Smooth muscle cell (in vitro differentiated cells): Measurements from ENCODE around the gene GPR55. TPM values are rescaled to one million over a fixed set of nuclear protein-coding genes. Genes with fewer than 3 reads are reported as not detected.

Source experiments
- DNase-seq: peaks from one replicate; lab custom pipeline; 2025; ENCODE audit not compliant: unreplicated experiment; lab: John Stamatoyannopoulos, UW
- H2AFZ ChIP-seq: fragments of 200-600 bp; sonication (generic); 2 replicates; pipeline ENCODE4 v1.6.0; 2016; ENCODE audit warnings: antibody characterized with exemption, low read depth, mild to moderate bottlenecking
- H3F3A ChIP-seq: fragments of 200-600 bp; sonication (generic); 2 replicates; pipeline ENCODE4 v1.6.0; 2017; ENCODE audit warnings: antibody characterized with exemption, low read depth
- H3K27ac ChIP-seq: fragments of 200-600 bp; sonication (generic); 2 replicates; pipeline ENCODE4 v1.5.1; 2016; ENCODE audit warnings: low read depth, mild to moderate bottlenecking
- H3K27me3 ChIP-seq: fragments of 200-600 bp; sonication (generic); 2 replicates; pipeline ENCODE4 v1.6.1; 2016; ENCODE audit warnings: low read depth, mild to moderate bottlenecking
- H3K36me3 ChIP-seq: fragments of 200-600 bp; sonication (generic); 2 replicates; pipeline ENCODE4 v1.5.1; 2016; ENCODE audit warnings: low read depth
- H3K4me1 ChIP-seq: fragments of 200-600 bp; sonication (generic); 2 replicates; pipeline ENCODE4 v1.5.1; 2016; ENCODE audit warnings: low read depth
- H3K4me2 ChIP-seq: fragments of 200-600 bp; sonication (generic); 2 replicates; pipeline ENCODE4 v1.6.0; 2016; ENCODE audit warnings: mild to moderate bottlenecking
- H3K4me3 ChIP-seq: fragments of 200-600 bp; sonication (generic); 2 replicates; pipeline ENCODE4 v1.5.1; 2016; ENCODE audit warnings: mild to moderate bottlenecking
- H3K79me2 ChIP-seq: fragments of 200-600 bp; sonication (generic); 2 replicates; pipeline ENCODE4 v1.6.0; 2016; ENCODE audit warnings: low read depth, mild to moderate bottlenecking
- H3K9ac ChIP-seq: fragments of 200-600 bp; sonication (generic); 2 replicates; pipeline ENCODE4 v1.6.0; 2016; ENCODE audit warnings: low read depth
- H3K9me3 ChIP-seq: fragments of 200-600 bp; sonication (generic); replicated peaks from 2 replicates; pipeline ENCODE4 v1.5.1; 2016; ENCODE audit warnings: low read depth
- H4K20me1 ChIP-seq: fragments of 200-600 bp; sonication (generic); 2 replicates; pipeline ENCODE4 v1.6.0; 2016; ENCODE audit warnings: low read depth
- WGBS: methylation state at CpG from one replicate; pipeline ENCODE4 v1.1.7; 2016; ENCODE audit warnings: low lambda C conversion rate; 5-methylcytosine and 5-hydroxymethylcytosine counted together
- polyA plus RNA-seq: library from polyadenylated mRNA; unstranded; fragments of >200 nt; fragmentation: Nextera tagmentation; extraction: Ambion mirVana; gene quantifications from 2 replicates; pipeline ENCODE4 v1.2.1, GENCODE V29; 2016
- total RNA-seq: library from RNA; depleted of rRNA; stranded (reverse); fragments of >200 nt; gene quantifications from 2 replicates; pipeline ENCODE4 v1.2.3, GENCODE V29; 2014
- TF ChIP-seq, protein P1 (sequence below): fragments of 200-600 bp; sonication (generic); IDR thresholded peaks from 2 replicates; pipeline ENCODE4 v1.5.1; 2017; ENCODE audit warnings: borderline replicate concordance, mild to moderate bottlenecking, antibody characterized with exemption; ENCODE audit not compliant: insufficient read depth, poor library complexity, severe bottlenecking

GPR55 gene
- total and polyA plus RNA-seq, 2 experiments from 2014 or later: not detected

DNA sequence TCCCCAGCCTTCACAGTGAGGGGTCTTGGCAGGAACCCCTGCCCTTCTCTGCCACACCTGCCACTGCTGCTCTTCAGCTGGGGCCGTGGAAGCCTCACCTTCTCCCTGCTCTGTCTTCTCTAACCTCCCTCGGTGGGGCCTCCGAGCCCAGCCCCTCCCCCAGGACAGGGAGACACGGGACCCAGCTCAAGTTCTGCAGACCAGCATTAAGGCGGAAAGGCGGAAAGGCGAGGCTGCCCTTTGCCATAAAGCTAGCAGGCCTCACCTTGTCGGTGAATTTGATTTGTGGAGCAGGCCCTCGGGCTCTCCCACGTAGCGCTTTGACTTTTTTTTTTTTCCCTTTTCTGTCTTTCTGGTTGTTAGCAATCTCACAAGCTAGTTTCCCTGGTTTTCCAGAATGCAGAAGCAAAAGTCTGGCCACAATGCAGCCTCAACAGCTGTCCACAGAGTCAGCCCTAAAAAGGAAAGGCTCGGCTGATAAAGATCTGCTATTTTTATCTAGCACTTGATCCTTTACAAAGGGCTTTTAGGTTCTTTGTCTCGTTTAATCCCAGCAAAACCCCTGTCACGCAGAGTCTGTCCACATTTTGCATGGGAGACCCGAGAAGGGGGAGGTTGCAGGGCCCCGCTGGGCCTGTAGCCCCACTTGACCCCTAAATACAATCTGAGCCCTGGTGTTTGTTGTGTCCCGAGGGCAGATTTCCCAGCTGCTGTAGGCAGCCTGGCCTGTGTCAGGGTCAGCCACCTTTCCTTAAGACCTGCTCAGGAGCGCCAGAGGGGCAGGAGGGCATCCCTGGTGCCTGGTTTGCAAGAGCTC is 54.3 kb downstream of the GPR55 start:
- no peak for DNase-seq
- H3K4me1 ChIP-seq: peaks cover 53% of the 10 kb centered on the region

DNA sequence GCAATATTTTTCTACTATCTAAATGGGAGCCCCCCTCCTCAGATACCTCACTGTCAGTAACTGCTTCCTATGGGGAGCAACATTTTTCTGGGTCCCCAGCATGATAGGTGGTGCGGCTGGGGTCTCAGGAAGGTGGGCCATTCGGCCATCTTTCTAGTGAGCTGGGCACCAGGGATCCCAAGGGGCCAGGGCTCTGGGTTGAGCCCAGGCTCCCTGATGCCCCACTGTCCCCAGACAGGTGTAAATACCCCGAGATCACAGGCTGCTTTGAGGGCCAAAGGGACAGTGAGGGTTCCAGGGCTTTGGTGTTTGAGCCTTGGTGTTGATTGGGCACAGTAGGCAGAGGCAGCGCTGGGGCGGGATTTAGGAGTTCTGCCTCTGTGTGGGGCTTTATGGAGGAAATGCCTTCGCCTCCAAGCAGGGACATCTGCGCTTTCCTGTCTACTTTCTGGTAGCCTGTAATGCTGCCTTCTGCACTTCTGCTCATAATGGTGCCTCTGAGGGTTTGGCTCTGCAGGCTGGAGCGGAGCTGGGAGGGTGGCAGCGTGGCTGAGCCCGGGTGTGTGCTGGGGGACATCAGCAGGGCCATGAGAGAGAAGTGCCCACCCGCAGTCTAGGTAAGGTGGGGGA is 55.0 kb downstream of the GPR55 start:
- Histone ChIP-seq H4K20me1 (peaks cover 87% of the 10 kb centered on the region), H3K79me2 (peaks cover 56% of the 10 kb centered on the region), H3K4me1 (peaks cover 55% of the 10 kb centered on the region), H3F3A (peaks cover 4% of the 10 kb centered on the region), H3K36me3 (no peaks in the 10 kb centered on the region), H3K9me3 (no peaks in the 10 kb centered on the region), H3K27me3 (no peaks in the 10 kb centered on the region), H3K4me2 (peak overlapping the region; percentile 48), H3K27ac (peak overlapping the region; percentile 63), H3K9ac (no peak overlapping the region), H3K4me3 (no peak overlapping the region), H2AFZ (no peak overlapping the region)
- 56% methylated on average over 11 of the region's 11 CpGs for WGBS
- TF ChIP-seq, protein P1, sequence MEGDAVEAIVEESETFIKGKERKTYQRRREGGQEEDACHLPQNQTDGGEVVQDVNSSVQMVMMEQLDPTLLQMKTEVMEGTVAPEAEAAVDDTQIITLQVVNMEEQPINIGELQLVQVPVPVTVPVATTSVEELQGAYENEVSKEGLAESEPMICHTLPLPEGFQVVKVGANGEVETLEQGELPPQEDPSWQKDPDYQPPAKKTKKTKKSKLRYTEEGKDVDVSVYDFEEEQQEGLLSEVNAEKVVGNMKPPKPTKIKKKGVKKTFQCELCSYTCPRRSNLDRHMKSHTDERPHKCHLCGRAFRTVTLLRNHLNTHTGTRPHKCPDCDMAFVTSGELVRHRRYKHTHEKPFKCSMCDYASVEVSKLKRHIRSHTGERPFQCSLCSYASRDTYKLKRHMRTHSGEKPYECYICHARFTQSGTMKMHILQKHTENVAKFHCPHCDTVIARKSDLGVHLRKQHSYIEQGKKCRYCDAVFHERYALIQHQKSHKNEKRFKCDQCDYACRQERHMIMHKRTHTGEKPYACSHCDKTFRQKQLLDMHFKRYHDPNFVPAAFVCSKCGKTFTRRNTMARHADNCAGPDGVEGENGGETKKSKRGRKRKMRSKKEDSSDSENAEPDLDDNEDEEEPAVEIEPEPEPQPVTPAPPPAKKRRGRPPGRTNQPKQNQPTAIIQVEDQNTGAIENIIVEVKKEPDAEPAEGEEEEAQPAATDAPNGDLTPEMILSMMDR: no peak
- no peak for DNase-seq

More for the DNA sequence above, 54.3 kb downstream of the GPR55 start:
- H3K4me2 ChIP-seq: peak overlapping the region; percentile 48
- H2AFZ ChIP-seq: no peak overlapping the region
- no peak overlapping the region for H3K9ac ChIP-seq
- WGBS: 32% methylated on average over 18 of the region's 18 CpGs
- no peaks in the 10 kb centered on the region for H3K27me3 ChIP-seq
- TF ChIP-seq, protein P1: no peak
- peaks cover 93% of the 10 kb centered on the region for H4K20me1 ChIP-seq
- H3K9me3 ChIP-seq: no peaks in the 10 kb centered on the region
- H3K36me3 ChIP-seq: no peaks in the 10 kb centered on the region
- H3F3A ChIP-seq: peaks cover 4% of the 10 kb centered on the region
- H3K27ac ChIP-seq: peak overlapping the region; percentile 63
- H3K4me3 ChIP-seq: no peak overlapping the region
- peaks cover 49% of the 10 kb centered on the region for H3K79me2 ChIP-seq

- 31% methylated on average over 19 of the region's 19 CpGs for WGBS
- H3K79me2 ChIP-seq: peaks cover 54% of the 10 kb centered on the region
- no peak overlapping the region for H2AFZ ChIP-seq
- peaks cover 55% of the 10 kb centered on the region for H3K4me1 ChIP-seq
- DNase-seq: no peak
- no peak overlapping the region for H3K9ac ChIP-seq
- peaks cover 4% of the 10 kb centered on the region for H3F3A ChIP-seq
- no peaks in the 10 kb centered on the region for H3K9me3 ChIP-seq
- no peaks in the 10 kb centered on the region for H3K36me3 ChIP-seq
- TF ChIP-seq, protein P1: no peak
- peak overlapping the region; percentile 48 for H3K4me2 ChIP-seq
- peak overlapping the region; percentile 3 for H3K4me3 ChIP-seq
- peaks cover 79% of the 10 kb centered on the region for H4K20me1 ChIP-seq
- peak overlapping the region; percentile 63 for H3K27ac ChIP-seq
- no peaks in the 10 kb centered on the region for H3K27me3 ChIP-seq
These were observed 55.8 kb downstream of the GPR55 start for GRCh38 chr2:230868947-230869913.
